Natural killer cell (primary cell): ENCODE results near the gene OR4D2. TPM values are rescaled to one million over a fixed set of nuclear protein-coding genes. Genes with fewer than 3 reads are reported as not detected.
"Not testable (repeated sequence)": the region's sequence is repeated elsewhere in the genome, so short reads cannot be mapped to it uniquely, and the experiment has no call there.

ENCODE experiments used
- ATAC-seq, 3 donors: fragments of 150-1000 bp in 2 of 3; fragments of 200-7000 bp in 1 of 3; cut with Tn5 transposase; 1 replicate in 1 of 3; 2 replicates in 2 of 3; pipeline ENCODE4 v1.10.0; 2021; ENCODE audit warnings: mild to moderate bottlenecking in 2 of 3, moderate library complexity in 2 of 3
- DNase-seq, 2 donors: peaks; one replicate each; pipeline versions ENCODE4 v3.0.0 to v3.0.0-alpha.2; 2013 to 2021; ENCODE audit warnings: mixed read lengths in 1 of 2
- H3K27ac ChIP-seq: one replicate; pipeline ENCODE4 v1.5.1; 2013; ENCODE audit warnings: mild to moderate bottlenecking, low read length
- H3K27me3 ChIP-seq: one replicate; pipeline ENCODE4 v1.6.1; 2013; ENCODE audit warnings: low read length; ENCODE audit not compliant: control insufficient read depth, insufficient read depth
- H3K36me3 ChIP-seq: one replicate; pipeline ENCODE4 v1.6.1; 2013; ENCODE audit warnings: low read length; ENCODE audit not compliant: control insufficient read depth, insufficient read depth
- H3K4me1 ChIP-seq: one replicate; pipeline ENCODE4 v1.6.1; 2013; ENCODE audit warnings: low read length; ENCODE audit not compliant: control insufficient read depth, insufficient read depth
- H3K4me3 ChIP-seq: one replicate; pipeline ENCODE4 v1.5.1; 2013; ENCODE audit warnings: low read length
- H3K9me3 ChIP-seq: one replicate; pipeline ENCODE4 v1.6.1; 2013; ENCODE audit warnings: low read length; ENCODE audit not compliant: control insufficient read depth, insufficient read depth
- H3K27ac Mint-ChIP-seq, 2 donors: one replicate each; pipeline ENCODE4 v1.8.0; 2022; ENCODE audit warnings: mild to moderate bottlenecking in 2 of 2, mixed read lengths in 2 of 2, moderate library complexity in 1 of 2
- H3K27me3 Mint-ChIP-seq, 2 donors: one replicate each; pipeline ENCODE4 v1.8.0; 2022; ENCODE audit warnings: low read depth in 2 of 2, mixed read lengths in 2 of 2
- H3K36me3 Mint-ChIP-seq: one replicate; pipeline ENCODE4 v1.8.0; 2022; ENCODE audit warnings: mixed read lengths
- H3K4me1 Mint-ChIP-seq, 2 donors: one replicate each; pipeline ENCODE4 v1.8.0; 2022; ENCODE audit warnings: mixed read lengths in 2 of 2
- H3K4me3 Mint-ChIP-seq: one replicate; pipeline ENCODE4 v1.8.0; 2022; ENCODE audit warnings: mild to moderate bottlenecking, moderate library complexity, mixed read lengths
- H3K9me3 Mint-ChIP-seq, 2 donors: one replicate each; pipeline ENCODE4 v1.8.0; 2022; ENCODE audit warnings: mixed read lengths in 2 of 2
- CTCF ChIP-seq: fragments of 200-600 bp; IDR thresholded peaks from one replicate; pipeline ENCODE4 v1.8.0; 2022; ENCODE audit warnings: antibody characterized with exemption
- WGBS: methylation state at CpG from one replicate; pipeline ENCODE4 v1.1.7; 2013; ENCODE audit warnings: missing lambda C conversion rate; ENCODE audit not compliant: insufficient coverage; 5-methylcytosine and 5-hydroxymethylcytosine counted together
- intact Hi-C: fragments of 100-400 bp; cut with micrococcal nuclease; formaldehyde crosslinking; loops from one replicate; pipeline ENCODE4 v1.14.2; 2022
- total RNA-seq, 4 donors: library from RNA; stranded (reverse); fragments of 120-200 nt in 1 of 4; gene quantifications; one replicate each; pipeline versions ENCODE4 v1.2.3 to v1.2.4, GENCODE V29; 2013 to 2022

OR4D2 gene
- total RNA-seq, 3 donors from 2014 or later (not counting 1 experiment from before 2014, with no cell fraction given) = not detected

- intact Hi-C loops = no loop called here
- TF ChIP-seq CTCF = no peak
- H3K36me3 Mint-ChIP-seq = peaks cover 28% of the 10 kb centered on the region
Measured at GRCh38 chr17:58141505-58141904, 25.3 kb upstream of the OR4D2 start.

DNA sequence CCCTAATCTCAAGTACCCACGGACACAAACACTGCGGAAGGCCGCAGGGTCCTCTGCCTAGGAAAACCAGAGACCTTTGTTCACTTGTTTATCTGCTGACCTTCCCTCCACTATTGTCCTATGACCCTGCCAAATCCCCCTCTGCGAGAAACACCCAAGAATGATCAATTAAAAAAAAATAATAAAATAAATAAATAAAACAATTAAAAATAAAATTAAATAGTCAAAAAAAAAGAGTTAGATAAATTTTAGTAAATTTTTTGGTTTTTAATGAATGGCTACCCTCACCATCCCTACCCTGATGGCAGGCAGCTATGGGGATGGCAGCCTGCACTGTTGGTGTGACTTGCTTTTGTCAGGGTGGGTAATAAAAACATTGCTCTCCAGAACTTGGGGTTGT, 23.4 kb upstream of the OR4D2 start:
- H3K4me1 ChIP-seq, H3K9me3 ChIP-seq, H3K27me3 ChIP-seq, DNase-seq, H3K36me3 ChIP-seq, intact Hi-C loops, ATAC-seq, H3K4me3 ChIP-seq, H3K27ac ChIP-seq, H3K27ac Mint-ChIP-seq, H3K4me1 Mint-ChIP-seq, H3K4me3 Mint-ChIP-seq, H3K27me3 Mint-ChIP-seq: not testable (repeated sequence)
- peaks cover 37% of the 10 kb centered on the region for H3K36me3 Mint-ChIP-seq
- WGBS = no CpG with 5 or more reads among the region's 4 CpGs
- H3K9me3 Mint-ChIP-seq = peaks cover 6 to 18% of the 10 kb centered on the region in 2 donors

More at GRCh38 chr17:58141505-58141904, 25.3 kb upstream of the OR4D2 start:
- Mint-ChIP-seq H3K4me1 (no peaks in the 10 kb centered on the region), H3K4me3 (no peak overlapping the region), H3K27me3 (peaks cover 0 to 2% of the 10 kb centered on the region in 2 donors), H3K27ac (no peak overlapping the region), H3K9me3 (peaks cover 5 to 17% of the 10 kb centered on the region in 2 donors)
- Histone ChIP-seq H3K4me3 (no peak overlapping the region), H3K4me1 (no peaks in the 10 kb centered on the region), H3K9me3 (peaks cover 4% of the 10 kb centered on the region), H3K27ac (no peak overlapping the region), H3K36me3 (no peaks in the 10 kb centered on the region), H3K27me3 (no peaks in the 10 kb centered on the region)
- WGBS = 100% methylated on average over 3 of the region's 5 CpGs
- ATAC-seq = no peak
- DNase-seq = no peak

DNA sequence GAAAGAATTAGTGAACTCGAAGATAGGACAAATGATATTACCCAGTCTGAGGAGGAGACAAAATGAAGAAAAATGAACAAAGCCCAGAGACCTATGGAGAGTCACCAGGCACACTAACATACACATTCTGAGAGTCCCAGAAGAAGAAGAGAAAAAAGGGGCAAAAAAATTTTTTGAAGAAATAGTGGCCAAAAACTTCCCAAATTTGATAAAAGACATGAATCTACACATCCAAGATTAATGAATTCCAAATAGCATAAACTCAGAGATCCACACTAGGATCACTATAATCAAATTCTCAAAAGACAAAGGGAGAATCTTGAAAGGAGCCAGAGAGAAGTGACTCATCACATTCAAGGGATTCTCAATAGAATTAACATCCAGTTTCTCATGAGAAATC, 22.0 kb upstream of the OR4D2 start:
- H3K36me3 Mint-ChIP-seq = peaks cover 37% of the 10 kb centered on the region
- H3K4me1 ChIP-seq = no peaks in the 10 kb centered on the region
- H3K27ac ChIP-seq = no peak overlapping the region
- ATAC-seq (no peak), DNase-seq (no peak)
- intact Hi-C loops = no loop called here
- H3K36me3 ChIP-seq = no peaks in the 10 kb centered on the region
- TF ChIP-seq CTCF = no peak
- no CpG with 5 or more reads among the region's 1 CpG for WGBS
- no peaks in the 10 kb centered on the region for H3K4me1 Mint-ChIP-seq
- peaks cover 4% of the 10 kb centered on the region for H3K9me3 ChIP-seq
- no peaks in the 10 kb centered on the region for H3K27me3 Mint-ChIP-seq
- peaks cover 6 to 18% of the 10 kb centered on the region in 2 donors for H3K9me3 Mint-ChIP-seq
- no peak overlapping the region for H3K27ac Mint-ChIP-seq
- H3K27me3 ChIP-seq = no peaks in the 10 kb centered on the region
- H3K4me3 Mint-ChIP-seq = no peak overlapping the region
- no peak overlapping the region for H3K4me3 ChIP-seq

DNA sequence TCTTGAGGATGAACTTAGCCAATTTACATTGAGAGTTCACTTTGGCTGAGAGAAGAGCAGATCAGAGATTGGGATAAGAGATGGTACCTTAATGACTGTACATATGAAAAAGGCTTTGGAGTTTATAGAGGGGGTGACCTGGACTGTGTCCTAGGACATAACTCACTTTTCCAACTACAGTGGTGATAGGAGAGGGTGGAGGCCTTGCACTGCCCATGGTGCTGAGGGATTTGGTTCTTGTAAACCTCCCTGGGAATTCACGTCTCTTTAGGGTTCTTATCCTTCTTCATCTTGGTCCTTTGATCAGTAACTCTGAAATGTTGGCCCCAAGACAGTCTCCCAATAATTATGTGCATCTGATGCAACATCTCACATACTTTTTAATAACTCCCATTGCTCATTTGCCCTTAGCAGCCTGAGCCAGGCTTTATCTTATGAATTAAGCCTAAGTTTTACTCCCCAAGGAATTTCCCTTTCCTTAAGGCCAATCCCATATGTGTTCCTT, 18.8 kb upstream of the OR4D2 start, which contains the start of gene OR4D1:
Gene OR4D1, plus strand, starts transcription at position 455 of the 505 bp plus-strand sequence. CDS start 6,770 bp downstream, outside the sequence.
- peaks cover 14 to 22% of the 10 kb centered on the region in 2 donors for H3K4me1 Mint-ChIP-seq
- ATAC-seq (no peak), DNase-seq (no peak)
- intact Hi-C loops = no loop called here
- Histone ChIP-seq H3K27me3 (no peaks in the 10 kb centered on the region), H3K4me1 (peaks cover 11% of the 10 kb centered on the region), H3K9me3 (peaks cover 4% of the 10 kb centered on the region), H3K4me3 (no peak within 1 kb of the TSS), H3K36me3 (no peaks in the 10 kb centered on the region), H3K27ac (no peak within 1 kb of the TSS)
- H3K4me3 Mint-ChIP-seq = no peak within 1 kb of the TSS
- TF ChIP-seq CTCF = no peak
- no peaks in the 10 kb centered on the region for H3K27me3 Mint-ChIP-seq
- H3K9me3 Mint-ChIP-seq = peaks cover 6 to 18% of the 10 kb centered on the region in 2 donors
- 85% methylated on average over 1 of the region's 1 CpG for WGBS
- H3K27ac Mint-ChIP-seq = no peak within 1 kb of the TSS
- peaks cover 37% of the 10 kb centered on the region for H3K36me3 Mint-ChIP-seq
